Measurements from ENCODE around the gene CCHCR1.
"Not testable (repeated sequence)": the region's sequence is repeated elsewhere in the genome, so short reads cannot be mapped to it uniquely, and the experiment has no call there.

Gene CCHCR1

GRCh38 chr6:31170987-31171671 lies 13.5 kb upstream of the CCHCR1 start:
- H3K4me3 ChIP-seq (replicated peaks in 1 of 2; ENCODE audit: low read depth in 2 of 2, low read length in 2 of 2), result no peak overlapping the region
- DNase-seq (ENCODE audit: low read depth in 2 of 2), result no peak
- no peak for TF ChIP-seq CTCF (IDR thresholded peaks at IDR 0.05; ENCODE audit: low read depth, low read length)

GRCh38 chr6:31170600-31170881 lies 12.9 kb upstream of the CCHCR1 start, which contains the start of gene POU5F1:
Gene POU5F1, minus strand, starts transcription at chr6:31170682. Its CDS starts 62 bp downstream, at chr6:31170620.
- no peak within 1 kb of the TSS for H3K4me3 ChIP-seq (replicated peaks in 1 of 2; ENCODE audit: low read depth in 2 of 2, low read length in 2 of 2)
- TF ChIP-seq CTCF (IDR thresholded peaks at IDR 0.05; ENCODE audit: low read depth, low read length), result no peak
- no peak for DNase-seq (ENCODE audit: low read depth in 2 of 2)

- H3K4me3 ChIP-seq (replicated peaks in 1 of 2; ENCODE audit: low read depth in 2 of 2, low read length in 2 of 2); DNase-seq (ENCODE audit: low read depth in 2 of 2): not testable (repeated sequence)
Measured at GRCh38 chr6:31169858-31170599, 12.4 kb upstream of the CCHCR1 start.

GRCh38 chr6:31169123-31169857 lies 11.7 kb upstream of the CCHCR1 start:
- no peak for TF ChIP-seq CTCF (IDR thresholded peaks at IDR 0.05; ENCODE audit: low read depth, low read length)
- H3K4me3 ChIP-seq (replicated peaks in 1 of 2; ENCODE audit: low read depth in 2 of 2, low read length in 2 of 2), result no peak overlapping the region
- no peak for DNase-seq (ENCODE audit: low read depth in 2 of 2)

GRCh38 chr6:31168606-31169005 lies 11.0 kb upstream of the CCHCR1 start:
- no peak for TF ChIP-seq CTCF (IDR thresholded peaks at IDR 0.05; ENCODE audit: low read depth, low read length)
- DNase-seq (ENCODE audit: low read depth in 2 of 2), result no peak
- H3K4me3 ChIP-seq (replicated peaks in 1 of 2; ENCODE audit: low read depth in 2 of 2, low read length in 2 of 2), result no peak overlapping the region

GRCh38 chr6:31165986-31166385 lies 8.4 kb upstream of the CCHCR1 start:
- H3K4me3 ChIP-seq (replicated peaks in 1 of 2; ENCODE audit: low read depth in 2 of 2, low read length in 2 of 2), result no peak overlapping the region
- no peak for TF ChIP-seq CTCF (IDR thresholded peaks at IDR 0.05; ENCODE audit: low read depth, low read length)
- no peak for DNase-seq (ENCODE audit: low read depth in 2 of 2)

GRCh38 chr6:31165064-31165832 lies 7.6 kb upstream of the CCHCR1 start:
- not testable (repeated sequence) for H3K4me3 ChIP-seq (replicated peaks in 1 of 2; ENCODE audit: low read depth in 2 of 2, low read length in 2 of 2); DNase-seq (ENCODE audit: low read depth in 2 of 2)

- not testable (repeated sequence) for DNase-seq (ENCODE audit: low read depth in 2 of 2); H3K4me3 ChIP-seq (replicated peaks in 1 of 2; ENCODE audit: low read depth in 2 of 2, low read length in 2 of 2)
Measured at GRCh38 chr6:31164475-31165063, 7.0 kb upstream of the CCHCR1 start.
